Parathyroid adenoma (tissue), 2 donors: Measurements from ENCODE around the gene RAB4B.
"Not testable (repeated sequence)": the region's sequence is repeated elsewhere in the genome, so short reads cannot be mapped to it uniquely, and the experiment has no call there.

Experiments
- H2AFZ ChIP-seq: fragments of 300-600 bp; sonication (generic); one replicate; pipeline ENCODE4 v1.7.0; 2017; ENCODE audit warnings: antibody characterized with exemption, mild to moderate bottlenecking
- H3K27ac ChIP-seq: fragments of 300-600 bp; sonication (generic); one replicate; pipeline ENCODE4 v1.7.0; 2017
- H3K27me3 ChIP-seq: fragments of 300-600 bp; sonication (generic); one replicate; pipeline ENCODE4 v1.7.0; 2017; ENCODE audit warnings: low read length; ENCODE audit not compliant: control insufficient read depth, insufficient read depth
- H3K36me3 ChIP-seq: fragments of 300-600 bp; sonication (generic); one replicate; pipeline ENCODE4 v1.7.0; 2017; ENCODE audit warnings: low read length; ENCODE audit not compliant: control insufficient read depth, insufficient read depth
- H3K4me1 ChIP-seq: fragments of 300-600 bp; sonication (generic); one replicate; pipeline ENCODE4 v1.7.0; 2017; ENCODE audit warnings: control low read depth
- H3K4me2 ChIP-seq: fragments of 300-600 bp; sonication (generic); one replicate; pipeline ENCODE4 v1.7.0; 2017; ENCODE audit warnings: low read length
- H3K4me3 ChIP-seq: fragments of 300-600 bp; sonication (generic); one replicate; pipeline ENCODE4 v1.7.0; 2017; ENCODE audit warnings: low read depth, low read length
- H3K79me2 ChIP-seq: fragments of 300-600 bp; sonication (generic); one replicate; pipeline ENCODE4 v1.7.0; 2017; ENCODE audit warnings: control low read depth
- H3K9ac ChIP-seq: fragments of 300-600 bp; sonication (generic); one replicate; pipeline ENCODE4 v1.7.0; 2017; ENCODE audit warnings: mild to moderate bottlenecking
- H3K9me3 ChIP-seq: fragments of 300-600 bp; sonication (generic); one replicate; pipeline ENCODE4 v1.7.0; 2017; ENCODE audit warnings: low read length; ENCODE audit not compliant: control insufficient read depth
- CTCF ChIP-seq: fragments of 300-600 bp; sonication (generic); IDR thresholded peaks from one replicate; pipeline ENCODE4 v1.7.0; 2017; ENCODE audit warnings: antibody characterized with exemption, mild to moderate bottlenecking
- donor health status: primary hyperparathyroidism.

Gene RAB4B

GRCh38 chr19:40763526-40763925 lies 14.5 kb upstream of the RAB4B start:
- Histone ChIP-seq H3K27ac (no peak overlapping the region), H3K4me2 (no peak overlapping the region), H3K36me3 (no peaks in the 10 kb centered on the region), H3K4me3 (no peak overlapping the region), H3K9me3 (no peaks in the 10 kb centered on the region), H2AFZ (no peak overlapping the region), H3K27me3 (no peaks in the 10 kb centered on the region), H3K4me1 (no peaks in the 10 kb centered on the region), H3K79me2 (no peaks in the 10 kb centered on the region), H3K9ac (no peak overlapping the region)
- no peak for TF ChIP-seq CTCF

GRCh38 chr19:40763963-40764362 lies 14.1 kb upstream of the RAB4B start:
- Histone ChIP-seq H3K27me3 (no peaks in the 10 kb centered on the region), H3K9me3 (no peaks in the 10 kb centered on the region), H2AFZ (no peak overlapping the region), H3K79me2 (no peaks in the 10 kb centered on the region), H3K4me2 (no peak overlapping the region), H3K4me3 (no peak overlapping the region), H3K27ac (no peak overlapping the region), H3K36me3 (no peaks in the 10 kb centered on the region), H3K9ac (no peak overlapping the region), H3K4me1 (no peaks in the 10 kb centered on the region)
- TF ChIP-seq CTCF = no peak

- H3K27me3 ChIP-seq, H3K4me2 ChIP-seq, H3K36me3 ChIP-seq, H3K9ac ChIP-seq, H2AFZ ChIP-seq, H3K4me3 ChIP-seq, H3K9me3 ChIP-seq, H3K79me2 ChIP-seq, H3K4me1 ChIP-seq, H3K27ac ChIP-seq: not testable (repeated sequence)
Observed at GRCh38 chr19:40766385-40766784, 11.7 kb upstream of the RAB4B start.

GRCh38 chr19:40768869-40769268 lies 9.2 kb upstream of the RAB4B start:
- no peak for TF ChIP-seq CTCF
- Histone ChIP-seq H3K27ac (no peak overlapping the region), H2AFZ (no peak overlapping the region), H3K79me2 (no peaks in the 10 kb centered on the region), H3K27me3 (no peaks in the 10 kb centered on the region), H3K9ac (no peak overlapping the region), H3K36me3 (no peaks in the 10 kb centered on the region), H3K4me1 (no peaks in the 10 kb centered on the region), H3K4me3 (no peak overlapping the region), H3K9me3 (no peaks in the 10 kb centered on the region), H3K4me2 (no peak overlapping the region)

GRCh38 chr19:40771101-40771862 lies 6.8 kb upstream of the RAB4B start:
- not testable (repeated sequence) for H3K27me3 ChIP-seq, H3K9me3 ChIP-seq, H3K79me2 ChIP-seq, H3K4me1 ChIP-seq, H3K4me3 ChIP-seq, H3K27ac ChIP-seq, H3K9ac ChIP-seq, H3K4me2 ChIP-seq, H2AFZ ChIP-seq, H3K36me3 ChIP-seq
